HS-5 (cell line): ENCODE results near the gene MIB2.

Experiments
- DNase-seq: peaks from one replicate; pipeline ENCODE4 v3.0.0-alpha.2; 2012; ENCODE audit warnings: low read depth

MIB2 gene

GRCh38 chr1:1614204-1614953, 921 bp upstream of the MIB2 start:
- DNase-seq, result no peak

GRCh38 chr1:1614954-1615255, 395 bp upstream of the MIB2 start:
- DNase-seq, result no peak

GRCh38 chr1:1616045-1616790, 918 bp downstream of the MIB2 start:
- no peak for DNase-seq

GRCh38 chr1:1616838-1617237, 1.5 kb downstream of the MIB2 start:
- no peak for DNase-seq

GRCh38 chr1:1617516-1617915, 2.2 kb downstream of the MIB2 start:
- no peak for DNase-seq

- DNase-seq, result no peak
Observed at GRCh38 chr1:1617925-1618324, 2.6 kb downstream of the MIB2 start.

GRCh38 chr1:1618396-1619068, 3.2 kb downstream of the MIB2 start:
- DNase-seq, result no peak

- no peak for DNase-seq
Observed at GRCh38 chr1:1619917-1620361, 4.6 kb downstream of the MIB2 start.

GRCh38 chr1:1620433-1621139, 5.3 kb downstream of the MIB2 start:
- no peak for DNase-seq

- DNase-seq, result no peak
Observed at GRCh38 chr1:1621173-1622009, 6.1 kb downstream of the MIB2 start.

- no peak for DNase-seq
Observed at GRCh38 chr1:1622010-1622787, 6.9 kb downstream of the MIB2 start.

GRCh38 chr1:1622788-1623094, 7.4 kb downstream of the MIB2 start:
- DNase-seq, result no peak

GRCh38 chr1:1623181-1623630, 7.9 kb downstream of the MIB2 start:
- DNase-seq, result no peak

GRCh38 chr1:1623631-1624442, 8.5 kb downstream of the MIB2 start:
- no peak for DNase-seq

GRCh38 chr1:1624443-1625403, 9.4 kb downstream of the MIB2 start:
- no peak for DNase-seq

GRCh38 chr1:1625404-1625775, 10.1 kb downstream of the MIB2 start:
- no peak for DNase-seq

- DNase-seq, result no peak
Observed at GRCh38 chr1:1625824-1626206, 10.5 kb downstream of the MIB2 start.

GRCh38 chr1:1626207-1627141, 11.2 kb downstream of the MIB2 start:
- DNase-seq, result no peak
